ENCODE data around the gene EEIG2.

DNA sequence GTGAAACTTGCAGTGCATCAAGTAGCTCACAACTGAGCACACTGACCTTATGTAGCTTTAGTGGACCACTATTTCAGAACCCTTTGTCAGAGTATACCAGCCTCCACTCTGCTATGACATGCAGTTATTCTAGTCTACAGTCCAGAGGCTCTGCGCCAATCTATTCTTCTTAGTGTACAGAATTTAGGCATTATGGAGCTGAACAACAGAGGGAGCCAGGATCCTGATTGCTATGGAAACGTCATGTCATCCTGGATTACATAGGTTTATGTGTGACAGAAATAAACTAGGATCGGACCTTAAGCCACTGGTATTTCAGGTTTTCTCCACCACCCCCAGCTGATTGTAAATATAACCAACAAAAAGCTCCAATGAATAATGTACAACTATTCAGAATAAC is 48.1 kb upstream of the EEIG2 start:
- TF ChIP-seq, protein P1, sequence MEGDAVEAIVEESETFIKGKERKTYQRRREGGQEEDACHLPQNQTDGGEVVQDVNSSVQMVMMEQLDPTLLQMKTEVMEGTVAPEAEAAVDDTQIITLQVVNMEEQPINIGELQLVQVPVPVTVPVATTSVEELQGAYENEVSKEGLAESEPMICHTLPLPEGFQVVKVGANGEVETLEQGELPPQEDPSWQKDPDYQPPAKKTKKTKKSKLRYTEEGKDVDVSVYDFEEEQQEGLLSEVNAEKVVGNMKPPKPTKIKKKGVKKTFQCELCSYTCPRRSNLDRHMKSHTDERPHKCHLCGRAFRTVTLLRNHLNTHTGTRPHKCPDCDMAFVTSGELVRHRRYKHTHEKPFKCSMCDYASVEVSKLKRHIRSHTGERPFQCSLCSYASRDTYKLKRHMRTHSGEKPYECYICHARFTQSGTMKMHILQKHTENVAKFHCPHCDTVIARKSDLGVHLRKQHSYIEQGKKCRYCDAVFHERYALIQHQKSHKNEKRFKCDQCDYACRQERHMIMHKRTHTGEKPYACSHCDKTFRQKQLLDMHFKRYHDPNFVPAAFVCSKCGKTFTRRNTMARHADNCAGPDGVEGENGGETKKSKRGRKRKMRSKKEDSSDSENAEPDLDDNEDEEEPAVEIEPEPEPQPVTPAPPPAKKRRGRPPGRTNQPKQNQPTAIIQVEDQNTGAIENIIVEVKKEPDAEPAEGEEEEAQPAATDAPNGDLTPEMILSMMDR (IDR thresholded peaks at IDR 0.05; ENCODE audit: low read length): no peak
- TF ChIP-seq EZH2 (optimal IDR thresholded peaks at IDR 0.05; ENCODE audit: low read depth, low read length): no peak

All from MM.1S (cell line).